Measurements from ENCODE around the gene ATP11C. TPM values are rescaled to one million over a fixed set of nuclear protein-coding genes. Genes with fewer than 3 reads are reported as not detected.

Gene ATP11C
- polyA plus RNA-seq, 1 donor (not counting 4 experiments of a cell fraction or from before 2014, with no cell fraction given), result 14.0 TPM

DNA sequence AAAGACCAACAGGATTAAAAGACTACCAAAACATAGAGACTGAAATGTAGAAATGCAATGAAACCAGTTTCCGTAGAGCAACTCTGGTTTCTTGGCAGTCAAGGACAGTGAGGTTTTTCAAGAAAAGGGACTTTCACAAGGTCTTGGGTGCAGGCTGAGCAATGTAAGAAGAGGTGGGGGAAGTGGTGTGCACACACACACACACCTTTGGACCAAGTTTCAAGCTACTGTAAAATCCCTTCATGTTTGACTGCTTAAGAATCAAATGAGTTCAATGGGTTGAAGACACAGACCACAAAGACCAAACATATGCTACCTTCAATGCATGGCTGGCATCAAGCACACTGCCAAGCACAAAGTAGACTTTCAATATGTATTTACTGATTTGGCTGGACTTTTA, 207.1 kb downstream of the ATP11C start:
- Histone ChIP-seq H3K27ac (ENCODE audit: control insufficient read depth, insufficient read depth, low read length) (no peak overlapping the region), H3K79me2 (ENCODE audit: control insufficient read depth, insufficient read depth, low read length) (no peaks in the 10 kb centered on the region), H3K9me3 (ENCODE audit: control insufficient read depth, low read depth, low read length) (no peaks in the 10 kb centered on the region), H2AFZ (ENCODE audit: control insufficient read depth, low read length) (no peak overlapping the region), H3K9ac (ENCODE audit: control insufficient read depth, extremely low read depth, insufficient read depth, low read length) (no peak overlapping the region), H3K36me3 (ENCODE audit: control insufficient read depth in 2 of 2, extremely low read depth in 1 of 2, insufficient read depth in 2 of 2, low read length in 2 of 2) (no peaks in the 10 kb centered on the region), H3K4me3 (ENCODE audit: control insufficient read depth in 2 of 3, extremely low read depth in 1 of 3, insufficient read depth in 2 of 3, low read depth in 1 of 3, low read length in 3 of 3) (no peak overlapping the region), H3K9me1 (ENCODE audit: control insufficient read depth, extremely low read depth, insufficient read depth, low read length) (no peaks in the 10 kb centered on the region), H4K20me1 (ENCODE audit: control insufficient read depth, extremely low read depth, insufficient read depth, low read length) (no peaks in the 10 kb centered on the region), H3K4me2 (ENCODE audit: control insufficient read depth, extremely low read depth, insufficient read depth, low read depth, low read length) (no peak overlapping the region), H3K27me3 (ENCODE audit: control insufficient read depth, extremely low read depth, insufficient read depth, low read length) (no peaks in the 10 kb centered on the region), H3K4me1 (ENCODE audit: control insufficient read depth, extremely low read depth, insufficient read depth, low read length) (no peaks in the 10 kb centered on the region)
- DNase-seq (ENCODE audit: low read depth, low spot score) (no peak), FAIRE-seq (no peak)
- TF ChIP-seq EZH2 (IDR thresholded peaks at IDR 0.05; ENCODE audit: low read length), result no peak
- TF ChIP-seq, protein P1, sequence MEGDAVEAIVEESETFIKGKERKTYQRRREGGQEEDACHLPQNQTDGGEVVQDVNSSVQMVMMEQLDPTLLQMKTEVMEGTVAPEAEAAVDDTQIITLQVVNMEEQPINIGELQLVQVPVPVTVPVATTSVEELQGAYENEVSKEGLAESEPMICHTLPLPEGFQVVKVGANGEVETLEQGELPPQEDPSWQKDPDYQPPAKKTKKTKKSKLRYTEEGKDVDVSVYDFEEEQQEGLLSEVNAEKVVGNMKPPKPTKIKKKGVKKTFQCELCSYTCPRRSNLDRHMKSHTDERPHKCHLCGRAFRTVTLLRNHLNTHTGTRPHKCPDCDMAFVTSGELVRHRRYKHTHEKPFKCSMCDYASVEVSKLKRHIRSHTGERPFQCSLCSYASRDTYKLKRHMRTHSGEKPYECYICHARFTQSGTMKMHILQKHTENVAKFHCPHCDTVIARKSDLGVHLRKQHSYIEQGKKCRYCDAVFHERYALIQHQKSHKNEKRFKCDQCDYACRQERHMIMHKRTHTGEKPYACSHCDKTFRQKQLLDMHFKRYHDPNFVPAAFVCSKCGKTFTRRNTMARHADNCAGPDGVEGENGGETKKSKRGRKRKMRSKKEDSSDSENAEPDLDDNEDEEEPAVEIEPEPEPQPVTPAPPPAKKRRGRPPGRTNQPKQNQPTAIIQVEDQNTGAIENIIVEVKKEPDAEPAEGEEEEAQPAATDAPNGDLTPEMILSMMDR (optimal IDR thresholded peaks at IDR 0.05 in 1 of 3, IDR thresholded peaks at IDR 0.05 in 1 of 3, conservative IDR thresholded peaks at IDR 0.05 in 1 of 3; ENCODE audit: extremely low read depth in 1 of 3, insufficient read depth in 2 of 3, low read length in 3 of 3), result no peak
- dilution Hi-C loops (cut with MboI; ENCODE audit: extremely low pct_ligation_motif_present, low sequenced_read_pairs), result no loop called here

DNA sequence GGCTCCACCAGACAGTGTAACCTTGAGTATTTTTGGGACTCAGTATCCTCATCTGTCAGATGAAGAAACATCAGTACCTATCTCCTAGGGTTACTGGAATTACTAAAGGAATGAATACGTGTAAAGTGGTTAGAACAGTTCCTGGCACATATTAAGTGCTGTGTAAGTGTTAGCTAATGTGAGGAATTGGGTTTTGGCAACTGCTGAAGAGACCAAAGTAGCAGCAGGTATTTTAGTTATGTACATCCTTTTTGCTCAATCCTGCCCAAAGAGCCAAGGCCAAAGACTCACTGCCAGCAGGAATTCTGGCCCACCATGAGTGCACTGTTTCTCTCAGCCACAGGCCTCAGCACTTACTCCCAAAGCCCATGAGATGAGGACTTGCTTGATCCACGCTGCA, 208.2 kb downstream of the ATP11C start:
- Histone ChIP-seq H3K36me3 (ENCODE audit: control insufficient read depth in 2 of 2, extremely low read depth in 1 of 2, insufficient read depth in 2 of 2, low read length in 2 of 2) (no peaks in the 10 kb centered on the region), H3K4me1 (ENCODE audit: control insufficient read depth, extremely low read depth, insufficient read depth, low read length) (no peaks in the 10 kb centered on the region), H4K20me1 (ENCODE audit: control insufficient read depth, extremely low read depth, insufficient read depth, low read length) (no peaks in the 10 kb centered on the region), H3K79me2 (ENCODE audit: control insufficient read depth, insufficient read depth, low read length) (no peaks in the 10 kb centered on the region), H3K27me3 (ENCODE audit: control insufficient read depth, extremely low read depth, insufficient read depth, low read length) (no peaks in the 10 kb centered on the region), H3K4me2 (ENCODE audit: control insufficient read depth, extremely low read depth, insufficient read depth, low read depth, low read length) (no peak overlapping the region), H3K27ac (ENCODE audit: control insufficient read depth, insufficient read depth, low read length) (no peak overlapping the region), H3K4me3 (ENCODE audit: control insufficient read depth in 2 of 3, extremely low read depth in 1 of 3, insufficient read depth in 2 of 3, low read depth in 1 of 3, low read length in 3 of 3) (no peak overlapping the region), H2AFZ (ENCODE audit: control insufficient read depth, low read length) (no peak overlapping the region), H3K9me3 (ENCODE audit: control insufficient read depth, low read depth, low read length) (no peaks in the 10 kb centered on the region), H3K9me1 (ENCODE audit: control insufficient read depth, extremely low read depth, insufficient read depth, low read length) (no peaks in the 10 kb centered on the region), H3K9ac (ENCODE audit: control insufficient read depth, extremely low read depth, insufficient read depth, low read length) (no peak overlapping the region)
- dilution Hi-C loops (cut with MboI; ENCODE audit: extremely low pct_ligation_motif_present, low sequenced_read_pairs), result no loop called here
- no peak for TF ChIP-seq EZH2 (IDR thresholded peaks at IDR 0.05; ENCODE audit: low read length)
- TF ChIP-seq, protein P1 (optimal IDR thresholded peaks at IDR 0.05 in 1 of 3, IDR thresholded peaks at IDR 0.05 in 1 of 3, conservative IDR thresholded peaks at IDR 0.05 in 1 of 3; ENCODE audit: extremely low read depth in 1 of 3, insufficient read depth in 2 of 3, low read length in 3 of 3), result no peak
- FAIRE-seq, result no peak
- DNase-seq (ENCODE audit: low read depth, low spot score), result no peak

Measured in keratinocyte (primary cell).